GM12878 (cell line): ENCODE results near the gene KPNA1. TPM values are rescaled to one million over a fixed set of nuclear protein-coding genes. Genes with fewer than 3 reads are reported as not detected.

Experiments
- ATAC-seq: fragments of 200-7000 bp; cut with Tn5 transposase; 3 replicates; pipeline ENCODE4 v1.9.1; 2020; ENCODE audit warnings: mild to moderate bottlenecking, moderate library complexity
- BruUV-seq: library from RNA; stranded (reverse); fragments of 400-500 nt; replicated peaks from 2 replicates; lab custom pipeline; 2021; lab: Mats Ljungman, UMichigan
- CTCF ChIA-PET: fragments of 300-600 bp; sonication (Branson Sonifier 250); formaldehyde crosslinking; extraction: SDS; loops from one replicate; lab custom pipeline; 2021; ENCODE audit warnings: inconsistent platforms; lab: Yijun Ruan, JAX
- POLR2A ChIA-PET: fragments of 350-600 bp; formaldehyde crosslinking; extraction: SDS; loops from one replicate; lab custom pipeline; 2021; ENCODE audit warnings: inconsistent platforms; lab: Charles Lee
- RAD21 ChIA-PET: fragments of 300-600 bp; sonication (Branson Sonifier 250); formaldehyde crosslinking; loops from one replicate; lab custom pipeline; 2023; ENCODE audit warnings: antibody characterized with exemption; ENCODE audit not compliant: unreplicated experiment; lab: Charles Lee
- SMC1A ChIA-PET: fragments of 300-600 bp; sonication (Branson Sonifier 250); formaldehyde crosslinking; loops from one replicate; lab custom pipeline; 2023; ENCODE audit not compliant: unreplicated experiment, uncharacterized antibody; lab: Charles Lee
- DNase-seq: peaks from one replicate; pipeline ENCODE4 v3.0.0-alpha.2; 2011; ENCODE audit warnings: low read depth, low spot score
- FAIRE-seq: peaks from 3 replicates; lab custom pipeline; 2011; peaks lifted over from hg19 to GRCh38; lab: Jason Lieb, UNC
- H2AFZ ChIP-seq: 2 replicates; pipeline ENCODE4 v1.6.0; 2011; ENCODE audit warnings: low read depth, low read length, control low read depth; ENCODE audit not compliant: control insufficient read depth
- H3K27ac ChIP-seq: 2 replicates; pipeline ENCODE4 v1.5.1; 2011; ENCODE audit warnings: control low read depth; ENCODE audit not compliant: control insufficient read depth, insufficient read depth
- H3K27me3 ChIP-seq, 2 experiments: replicated peaks in 1 of 2; 2 replicates each; pipeline versions ENCODE4 v1.6.0 to v1.6.1; 2011; ENCODE audit warnings: low read length in 1 of 2; ENCODE audit not compliant: control insufficient read depth in 2 of 2, insufficient read depth in 2 of 2
- H3K36me3 ChIP-seq, 2 experiments: 2 replicates each; pipeline ENCODE4 v1.5.1; 2011; ENCODE audit warnings: low read length in 1 of 2; ENCODE audit not compliant: control insufficient read depth in 2 of 2, insufficient read depth in 2 of 2
- H3K4me1 ChIP-seq: 2 replicates; pipeline ENCODE4 v1.6.1; 2011; ENCODE audit warnings: mild to moderate bottlenecking, low read length, moderate library complexity, mixed read lengths; ENCODE audit not compliant: control insufficient read depth, insufficient read depth
- H3K4me2 ChIP-seq: 2 replicates; pipeline ENCODE4 v1.6.0; 2011; ENCODE audit warnings: control low read depth; ENCODE audit not compliant: control insufficient read depth, insufficient read depth
- H3K4me3 ChIP-seq: fragments of 200-600 bp; sonication (generic); 2 replicates; pipeline ENCODE4 v1.5.1; 2016
- H3K79me2 ChIP-seq: 2 replicates; pipeline ENCODE4 v1.6.0; 2011; ENCODE audit warnings: low read length; ENCODE audit not compliant: control insufficient read depth, insufficient read depth
- H3K9ac ChIP-seq: 2 replicates; pipeline ENCODE4 v1.8.0; 2011; ENCODE audit warnings: low read length, control low read depth, mixed read lengths; ENCODE audit not compliant: control insufficient read depth, insufficient read depth
- H3K9me3 ChIP-seq: replicated peaks from 3 replicates; pipeline ENCODE4 v1.5.1; 2011; ENCODE audit warnings: mild to moderate bottlenecking, low read length; ENCODE audit not compliant: control insufficient read depth, insufficient read depth
- H4K20me1 ChIP-seq: 2 replicates; pipeline ENCODE4 v1.6.0; 2011; ENCODE audit not compliant: control insufficient read depth, insufficient read depth
- ASH2L ChIP-seq: fragments of 300-600, 200-600 bp; sonication (generic); IDR thresholded peaks from 2 replicates; pipeline ENCODE4 v1.6.1; 2017; ENCODE audit warnings: low read depth, mild to moderate bottlenecking, borderline replicate concordance
- CHD1 ChIP-seq: IDR thresholded peaks from 2 replicates; pipeline ENCODE4 v1.6.1; 2012; ENCODE audit warnings: low read depth, low read length, improper control_type of control experiment
- DPF2 ChIP-seq: fragments of 450-650 bp; IDR thresholded peaks from 2 replicates; pipeline ENCODE4 v1.6.1; 2017; ENCODE audit warnings: mild to moderate bottlenecking
- IKZF1 ChIP-seq: fragments of 450-650 bp; conservative IDR thresholded peaks from 2 replicates; pipeline ENCODE4 v1.6.1; 2017; ENCODE audit warnings: antibody characterized with exemption, mild to moderate bottlenecking
- MEF2A ChIP-seq: IDR thresholded peaks from 2 replicates; pipeline ENCODE4 v1.6.1; 2011; ENCODE audit warnings: low read depth, mild to moderate bottlenecking, low read length, moderate library complexity; ENCODE audit not compliant: insufficient read depth
- NFXL1 ChIP-seq: fragments of 450-650 bp; IDR thresholded peaks from 2 replicates; pipeline ENCODE4 v1.6.1; 2017; ENCODE audit warnings: antibody characterized with exemption, mild to moderate bottlenecking, borderline replicate concordance
- TCF7 ChIP-seq: IDR thresholded peaks from 2 replicates; pipeline ENCODE4 v1.6.1; 2014; ENCODE audit warnings: antibody characterized with exemption, borderline replicate concordance
- WRNIP1 ChIP-seq: IDR thresholded peaks from 2 replicates; pipeline ENCODE4 v1.6.1; 2011; ENCODE audit warnings: low read depth, low read length, improper control_type of control experiment, borderline replicate concordance
- ZNF24 ChIP-seq: fragments of 450-650 bp; IDR thresholded peaks from 2 replicates; pipeline ENCODE4 v1.6.1; 2017; ENCODE audit warnings: antibody characterized with exemption, mild to moderate bottlenecking
- WGBS: methylation state at CpG from one replicate; pipeline ENCODE4 v1.1.6; 2016; ENCODE audit warnings: low lambda C conversion rate; ENCODE audit not compliant: insufficient replicate concordance, insufficient coverage; ENCODE audit errors: missing lambda C conversion rate; 5-methylcytosine and 5-hydroxymethylcytosine counted together
- in situ Hi-C: fragments of 300-500 bp; cut with MboI; formaldehyde crosslinking; loops from 9 replicates; pipeline ENCODE4 v1.14.3; 2018; ENCODE audit warnings: mixed read lengths
- intact Hi-C: fragments of 100-400 bp; cut with micrococcal nuclease; formaldehyde crosslinking; loops from one replicate; pipeline ENCODE4 v1.14.2; 2022; ENCODE audit not compliant: unreplicated experiment
- polyA plus RNA-seq, 11 experiments: library from polyadenylated mRNA; depleted of rRNA in 4 of 11; unstranded in 6 of 11; stranded (reverse) in 5 of 11; fragments of >200 nt; fragmentation: Nextera tagmentation in 4 of 11; fragmentation: Illumina TruSeq in 1 of 11; extraction: Ambion mirVana in 4 of 11; extraction: Trizol in 1 of 11; gene quantifications; 1 replicate in 1 of 11; 2 replicates in 10 of 11; pipeline versions ENCODE4 v1.2.1 to v1.2.3, GENCODE V29; 2011 to 2016; ENCODE audit warnings: inconsistent platforms in 2 of 11, missing spikeins in 2 of 11, low read depth in 1 of 11
- total RNA-seq, 4 experiments: library from RNA; depleted of rRNA in 3 of 4; stranded (reverse); fragments of >200 nt in 3 of 4; fragmentation: Illumina TruSeq in 1 of 4; extraction: Trizol in 1 of 4; gene quantifications; 2 replicates each; pipeline versions ENCODE4 v1.2.1 to v1.2.3, GENCODE V29; 2013 to 2021
- TF ChIP-seq, protein P1 (sequence below): fragments of 450-650 bp; formaldehyde crosslinking; IDR thresholded peaks from 2 replicates; pipeline ENCODE4 v1.5.0; 2022; ENCODE audit warnings: mild to moderate bottlenecking, missing genetic modification characterization
- TF ChIP-seq, protein P2 (sequence below): IDR thresholded peaks from 2 replicates; pipeline ENCODE4 v1.6.1; 2012; ENCODE audit warnings: low read depth, low read length, improper control_type of control experiment
- TF ChIP-seq, protein P3 (sequence below): IDR thresholded peaks from 2 replicates; pipeline ENCODE4 v1.6.1; 2011; ENCODE audit warnings: mild to moderate bottlenecking, low read depth, low read length, moderate library complexity; ENCODE audit not compliant: insufficient replicate concordance
- TF ChIP-seq, protein P4 (sequence below): IDR thresholded peaks from 2 replicates; pipeline ENCODE4 v1.6.1; 2011; ENCODE audit warnings: borderline replicate concordance, low read depth, mild to moderate bottlenecking, moderate library complexity, low read length; ENCODE audit not compliant: insufficient read depth, poor library complexity, severe bottlenecking

The KPNA1 gene
- total and polyA plus RNA-seq, 10 of the 15 experiments (the other 5 are each of a cell fraction or from before 2014, with no cell fraction given), result 8.5 to 52.7 (median 41.0) TPM

DNA sequence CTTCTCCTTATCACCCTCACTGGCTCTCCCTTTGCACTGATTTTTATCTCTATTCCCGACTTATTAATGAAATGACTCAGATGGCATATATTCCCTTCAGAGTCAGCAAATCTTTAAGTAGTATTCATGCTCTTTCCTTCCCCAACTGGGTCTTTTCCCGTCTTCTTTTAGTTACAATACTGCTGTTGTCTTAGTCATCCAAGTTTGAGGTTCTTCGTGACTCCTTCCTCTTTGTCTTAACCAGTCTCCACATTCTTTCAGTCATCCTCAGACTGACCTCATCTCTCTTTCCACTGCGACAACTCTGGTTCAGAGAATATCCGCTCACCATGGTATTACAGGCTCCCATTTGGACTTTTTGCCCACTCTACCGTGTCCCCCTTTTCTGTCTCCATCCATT is 111.2 kb downstream of the KPNA1 start (continued):
- TF ChIP-seq, protein P1, sequence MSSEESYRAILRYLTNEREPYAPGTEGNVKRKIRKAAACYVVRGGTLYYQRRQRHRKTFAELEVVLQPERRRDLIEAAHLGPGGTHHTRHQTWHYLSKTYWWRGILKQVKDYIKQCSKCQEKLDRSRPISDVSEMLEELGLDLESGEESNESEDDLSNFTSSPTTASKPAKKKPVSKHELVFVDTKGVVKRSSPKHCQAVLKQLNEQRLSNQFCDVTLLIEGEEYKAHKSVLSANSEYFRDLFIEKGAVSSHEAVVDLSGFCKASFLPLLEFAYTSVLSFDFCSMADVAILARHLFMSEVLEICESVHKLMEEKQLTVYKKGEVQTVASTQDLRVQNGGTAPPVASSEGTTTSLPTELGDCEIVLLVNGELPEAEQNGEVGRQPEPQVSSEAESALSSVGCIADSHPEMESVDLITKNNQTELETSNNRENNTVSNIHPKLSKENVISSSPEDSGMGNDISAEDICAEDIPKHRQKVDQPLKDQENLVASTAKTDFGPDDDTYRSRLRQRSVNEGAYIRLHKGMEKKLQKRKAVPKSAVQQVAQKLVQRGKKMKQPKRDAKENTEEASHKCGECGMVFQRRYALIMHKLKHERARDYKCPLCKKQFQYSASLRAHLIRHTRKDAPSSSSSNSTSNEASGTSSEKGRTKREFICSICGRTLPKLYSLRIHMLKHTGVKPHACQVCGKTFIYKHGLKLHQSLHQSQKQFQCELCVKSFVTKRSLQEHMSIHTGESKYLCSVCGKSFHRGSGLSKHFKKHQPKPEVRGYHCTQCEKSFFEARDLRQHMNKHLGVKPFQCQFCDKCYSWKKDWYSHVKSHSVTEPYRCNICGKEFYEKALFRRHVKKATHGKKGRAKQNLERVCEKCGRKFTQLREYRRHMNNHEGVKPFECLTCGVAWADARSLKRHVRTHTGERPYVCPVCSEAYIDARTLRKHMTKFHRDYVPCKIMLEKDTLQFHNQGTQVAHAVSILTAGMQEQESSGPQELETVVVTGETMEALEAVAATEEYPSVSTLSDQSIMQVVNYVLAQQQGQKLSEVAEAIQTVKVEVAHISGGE (CRISPR knock-in tag), result no peak

DNA sequence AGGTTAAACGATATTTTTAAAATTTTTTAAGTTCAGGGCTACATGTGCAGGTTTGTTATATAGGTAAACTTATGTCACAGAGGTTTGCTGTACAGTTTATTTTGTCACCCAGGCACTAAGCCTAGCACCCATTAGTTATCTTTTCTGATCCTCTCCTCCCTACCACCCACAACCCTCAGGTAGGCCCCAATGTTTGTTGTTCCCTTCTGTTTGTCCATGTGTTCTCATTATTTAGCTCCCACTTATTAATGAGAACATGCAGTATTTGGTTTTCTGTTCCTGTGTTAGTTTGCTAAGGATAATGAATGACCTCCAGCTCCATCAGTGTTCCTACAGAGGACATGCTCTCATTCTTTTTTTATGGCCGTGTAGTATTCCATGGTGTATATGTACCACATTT is 115.8 kb downstream of the KPNA1 start:
- Histone ChIP-seq H3K4me3 (no peak overlapping the region), H3K36me3 (peaks cover 2 to 4% of the 10 kb centered on the region in 2 experiments; a peak in 2 of 4 replicates), H3K79me2 (no peaks in the 10 kb centered on the region; the same call in none of the 2 replicates), H3K4me1 (no peaks in the 10 kb centered on the region), H3K9ac (no peak overlapping the region), H3K9me3 (no peaks in the 10 kb centered on the region), H3K27ac (no peak overlapping the region), H2AFZ (no peak overlapping the region), H4K20me1 (no peaks in the 10 kb centered on the region), H3K4me2 (no peak overlapping the region), H3K27me3 (no peaks in the 10 kb centered on the region)
- ChIA-PET RAD21 (no interaction called here), SMC1A (interaction anchor here (0.9 kb wide), 2 partner anchors 14 to 17 kb away, joined by 3 to 4 read pairs; partner anchors contain the start of gene WDR5B), POLR2A (no interaction called here), CTCF (interaction anchor here (0.7 kb wide), 1 partner anchor 280 kb away, joined by 3 read pairs; no protein-coding TSS in a partner anchor)
- no peak for FAIRE-seq
- BruUV-seq, result no TSS peak
- ATAC-seq, result no peak
- no peak for DNase-seq
- intact Hi-C loops (loop anchor here (10.0 kb wide), 2 partner anchors 136 to 626 kb away; partner anchors contain the start of gene SEMA5B), in situ Hi-C loops (no loop called here)
- 95% methylated on average over 2 of the region's 2 CpGs for WGBS
- TF ChIP-seq TCF7 (no peak), NFXL1 (no peak), IKZF1 (no peak), ZNF24 (no peak), DPF2 (no peak), WRNIP1 (no peak), MEF2A (no peak), CHD1 (no peak), ASH2L (no peak)
- TF ChIP-seq, protein P2, sequence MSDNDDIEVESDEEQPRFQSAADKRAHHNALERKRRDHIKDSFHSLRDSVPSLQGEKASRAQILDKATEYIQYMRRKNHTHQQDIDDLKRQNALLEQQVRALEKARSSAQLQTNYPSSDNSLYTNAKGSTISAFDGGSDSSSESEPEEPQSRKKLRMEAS, result no peak
- TF ChIP-seq, protein P3, sequence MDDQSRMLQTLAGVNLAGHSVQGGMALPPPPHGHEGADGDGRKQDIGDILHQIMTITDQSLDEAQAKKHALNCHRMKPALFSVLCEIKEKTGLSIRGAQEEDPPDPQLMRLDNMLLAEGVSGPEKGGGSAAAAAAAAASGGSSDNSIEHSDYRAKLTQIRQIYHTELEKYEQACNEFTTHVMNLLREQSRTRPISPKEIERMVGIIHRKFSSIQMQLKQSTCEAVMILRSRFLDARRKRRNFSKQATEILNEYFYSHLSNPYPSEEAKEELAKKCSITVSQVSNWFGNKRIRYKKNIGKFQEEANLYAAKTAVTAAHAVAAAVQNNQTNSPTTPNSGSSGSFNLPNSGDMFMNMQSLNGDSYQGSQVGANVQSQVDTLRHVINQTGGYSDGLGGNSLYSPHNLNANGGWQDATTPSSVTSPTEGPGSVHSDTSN, result no peak
- TF ChIP-seq, protein P4, sequence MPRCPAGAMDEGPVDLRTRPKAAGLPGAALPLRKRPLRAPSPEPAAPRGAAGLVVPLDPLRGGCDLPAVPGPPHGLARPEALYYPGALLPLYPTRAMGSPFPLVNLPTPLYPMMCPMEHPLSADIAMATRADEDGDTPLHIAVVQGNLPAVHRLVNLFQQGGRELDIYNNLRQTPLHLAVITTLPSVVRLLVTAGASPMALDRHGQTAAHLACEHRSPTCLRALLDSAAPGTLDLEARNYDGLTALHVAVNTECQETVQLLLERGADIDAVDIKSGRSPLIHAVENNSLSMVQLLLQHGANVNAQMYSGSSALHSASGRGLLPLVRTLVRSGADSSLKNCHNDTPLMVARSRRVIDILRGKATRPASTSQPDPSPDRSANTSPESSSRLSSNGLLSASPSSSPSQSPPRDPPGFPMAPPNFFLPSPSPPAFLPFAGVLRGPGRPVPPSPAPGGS, result no peak
